GM12878 (cell line): ENCODE data around the gene ZNF532.

Experiments
- EP300 ChIP-seq, 2 experiments: fragments of 150-350 bp in 1 of 2; IDR thresholded peaks; 2 replicates each; pipeline ENCODE4 v1.6.1; 2011 to 2012; ENCODE audit warnings: low read depth in 2 of 2, low read length in 2 of 2, borderline replicate concordance in 1 of 2, improper control_type of control experiment in 1 of 2, inconsistent platforms in 1 of 2; ENCODE audit not compliant: control insufficient read depth in 1 of 2
- IKZF1 ChIP-seq: fragments of 450-650 bp; conservative IDR thresholded peaks from 2 replicates; pipeline ENCODE4 v1.6.1; 2017; ENCODE audit warnings: antibody characterized with exemption, mild to moderate bottlenecking
- JUNB ChIP-seq: IDR thresholded peaks from 2 replicates; pipeline ENCODE4 v1.6.1; 2016; ENCODE audit warnings: antibody characterized with exemption, mild to moderate bottlenecking
- TF ChIP-seq, protein P1 (sequence below): IDR thresholded peaks from 2 replicates; pipeline ENCODE4 v1.6.1; 2012; ENCODE audit warnings: low read length, inconsistent platforms
- TF ChIP-seq, protein P2 (sequence below), 3 experiments: IDR thresholded peaks in 2 of 3; conservative IDR thresholded peaks in 1 of 3; 2 replicates each; pipeline ENCODE4 v1.5.1; 2011; ENCODE audit warnings: low read depth in 3 of 3, low read length in 3 of 3, mild to moderate bottlenecking in 3 of 3, control low read depth in 2 of 3, moderate library complexity in 2 of 3, inconsistent platforms in 1 of 3, mixed read lengths in 1 of 3; ENCODE audit not compliant: control insufficient read depth in 2 of 3, insufficient read depth in 1 of 3; ENCODE audit errors: extremely low read depth in 1 of 3

DNA sequence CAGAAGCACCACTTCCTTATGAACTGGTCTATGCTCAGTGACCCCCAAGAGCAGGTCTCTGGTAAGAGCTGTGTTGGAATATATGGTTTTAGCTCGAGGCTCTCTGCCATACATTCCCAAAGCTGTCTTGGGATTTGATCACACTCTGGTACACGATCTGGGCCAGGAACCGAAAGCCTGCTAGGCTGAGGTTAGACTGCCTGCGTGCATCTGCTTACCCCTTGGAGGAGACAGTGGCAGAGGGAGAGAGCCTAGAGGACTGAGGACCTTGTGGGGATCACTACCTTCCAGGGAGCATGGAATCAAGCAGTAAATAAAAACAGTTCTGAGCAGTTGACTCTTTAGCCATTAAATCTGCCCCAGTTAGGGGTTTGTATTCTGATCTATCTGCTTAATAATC, 63.7 kb downstream of the ZNF532 start:
- no peak for TF ChIP-seq IKZF1
- TF ChIP-seq, protein P1, sequence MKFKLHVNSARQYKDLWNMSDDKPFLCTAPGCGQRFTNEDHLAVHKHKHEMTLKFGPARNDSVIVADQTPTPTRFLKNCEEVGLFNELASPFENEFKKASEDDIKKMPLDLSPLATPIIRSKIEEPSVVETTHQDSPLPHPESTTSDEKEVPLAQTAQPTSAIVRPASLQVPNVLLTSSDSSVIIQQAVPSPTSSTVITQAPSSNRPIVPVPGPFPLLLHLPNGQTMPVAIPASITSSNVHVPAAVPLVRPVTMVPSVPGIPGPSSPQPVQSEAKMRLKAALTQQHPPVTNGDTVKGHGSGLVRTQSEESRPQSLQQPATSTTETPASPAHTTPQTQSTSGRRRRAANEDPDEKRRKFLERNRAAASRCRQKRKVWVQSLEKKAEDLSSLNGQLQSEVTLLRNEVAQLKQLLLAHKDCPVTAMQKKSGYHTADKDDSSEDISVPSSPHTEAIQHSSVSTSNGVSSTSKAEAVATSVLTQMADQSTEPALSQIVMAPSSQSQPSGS: no peak
- no peak for TF ChIP-seq EP300 (IDR thresholded peaks at IDR 0.05; ENCODE audit: borderline replicate concordance in 1 of 2, control insufficient read depth in 1 of 2, low read depth in 2 of 2, low read length in 2 of 2)
- TF ChIP-seq, protein P2, sequence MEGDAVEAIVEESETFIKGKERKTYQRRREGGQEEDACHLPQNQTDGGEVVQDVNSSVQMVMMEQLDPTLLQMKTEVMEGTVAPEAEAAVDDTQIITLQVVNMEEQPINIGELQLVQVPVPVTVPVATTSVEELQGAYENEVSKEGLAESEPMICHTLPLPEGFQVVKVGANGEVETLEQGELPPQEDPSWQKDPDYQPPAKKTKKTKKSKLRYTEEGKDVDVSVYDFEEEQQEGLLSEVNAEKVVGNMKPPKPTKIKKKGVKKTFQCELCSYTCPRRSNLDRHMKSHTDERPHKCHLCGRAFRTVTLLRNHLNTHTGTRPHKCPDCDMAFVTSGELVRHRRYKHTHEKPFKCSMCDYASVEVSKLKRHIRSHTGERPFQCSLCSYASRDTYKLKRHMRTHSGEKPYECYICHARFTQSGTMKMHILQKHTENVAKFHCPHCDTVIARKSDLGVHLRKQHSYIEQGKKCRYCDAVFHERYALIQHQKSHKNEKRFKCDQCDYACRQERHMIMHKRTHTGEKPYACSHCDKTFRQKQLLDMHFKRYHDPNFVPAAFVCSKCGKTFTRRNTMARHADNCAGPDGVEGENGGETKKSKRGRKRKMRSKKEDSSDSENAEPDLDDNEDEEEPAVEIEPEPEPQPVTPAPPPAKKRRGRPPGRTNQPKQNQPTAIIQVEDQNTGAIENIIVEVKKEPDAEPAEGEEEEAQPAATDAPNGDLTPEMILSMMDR (IDR thresholded peaks at IDR 0.05 in 2 of 3, conservative IDR thresholded peaks at IDR 0.05 in 1 of 3; ENCODE audit: control insufficient read depth in 2 of 3, extremely low read depth in 1 of 3, insufficient read depth in 1 of 3, low read depth in 3 of 3, low read length in 3 of 3): no peak
- no peak for TF ChIP-seq JUNB
